HG02938 (cell line): ENCODE measurements around the gene FOXP2.

Source experiments
- ATAC-seq: cut with Tn5 transposase; IDR thresholded peaks from one replicate; pipeline ENCODE4 v1.9.1; 2021; ENCODE audit warnings: mild to moderate bottlenecking, moderate library complexity; ENCODE audit not compliant: unreplicated experiment

FOXP2 gene

DNA sequence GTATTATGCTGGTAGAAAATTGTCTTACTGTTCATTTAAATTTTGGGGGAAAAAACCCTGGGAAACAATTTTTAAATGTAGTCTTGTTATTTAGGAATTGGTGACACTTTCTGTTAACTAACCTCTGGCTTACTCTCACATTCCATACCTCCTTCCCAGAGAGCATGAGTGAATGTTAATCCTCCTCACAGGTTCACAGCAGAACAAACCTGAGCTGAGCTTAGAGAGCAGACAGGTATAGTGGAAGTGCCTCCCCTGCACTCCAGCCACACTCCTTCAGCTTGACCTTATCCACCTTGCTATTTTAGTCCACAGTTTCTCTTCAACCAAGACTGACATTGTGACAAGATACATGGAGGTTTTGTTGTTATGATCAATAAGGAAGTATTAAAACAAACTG is 235.9 kb downstream of the FOXP2 start:
- no peak for ATAC-seq

DNA sequence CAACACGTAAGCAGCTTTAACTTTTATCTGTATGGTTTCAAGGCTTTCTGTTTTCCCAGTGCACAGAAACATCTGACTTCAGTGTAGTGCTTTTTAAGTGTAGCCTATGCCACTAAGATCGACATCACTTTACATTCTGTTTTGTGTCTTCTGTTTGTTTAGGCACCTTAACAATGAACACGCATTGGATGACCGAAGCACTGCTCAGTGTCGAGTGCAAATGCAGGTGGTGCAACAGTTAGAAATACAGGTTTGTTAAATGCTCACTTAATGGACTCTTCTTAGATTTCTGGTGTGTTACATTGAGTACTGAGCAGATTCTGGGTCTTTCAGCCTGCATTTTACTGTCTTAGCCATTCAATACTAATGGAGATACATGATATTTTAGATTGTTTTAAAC is 237.4 kb downstream of the FOXP2 start:
- no peak for ATAC-seq

DNA sequence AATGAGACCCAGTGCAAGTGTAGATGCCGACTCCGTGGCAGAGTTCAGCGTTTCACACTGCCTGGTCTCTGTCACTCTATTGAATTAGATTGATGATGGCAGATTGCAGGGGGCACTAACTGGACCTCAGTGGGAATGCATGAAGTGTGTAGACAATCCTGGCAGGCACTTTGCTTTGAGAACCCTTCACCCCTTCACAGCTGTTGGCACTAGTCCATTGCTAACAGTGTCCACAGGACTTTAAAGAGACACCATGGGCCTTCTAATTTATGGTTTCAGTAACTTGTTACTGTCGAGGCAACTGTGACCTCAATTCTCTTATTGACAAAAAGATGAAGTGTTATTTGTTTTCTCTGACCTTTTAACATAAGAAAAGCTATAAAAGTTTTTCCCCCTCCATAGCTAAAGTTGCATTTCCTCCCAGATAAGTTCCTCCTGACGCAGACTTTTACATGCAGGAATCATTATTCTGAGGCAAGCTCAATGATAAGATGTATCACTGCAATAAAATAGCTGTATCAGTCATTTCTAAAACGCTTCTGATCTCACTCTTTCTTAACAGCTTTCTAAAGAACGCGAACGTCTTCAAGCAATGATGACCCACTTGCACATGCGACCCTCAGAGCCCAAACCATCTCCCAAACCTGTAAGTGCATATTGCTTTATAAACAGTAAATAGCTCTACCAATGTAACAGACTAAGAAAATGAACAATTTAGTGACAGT is 238.9 kb downstream of the FOXP2 start:
- ATAC-seq = no peak

DNA sequence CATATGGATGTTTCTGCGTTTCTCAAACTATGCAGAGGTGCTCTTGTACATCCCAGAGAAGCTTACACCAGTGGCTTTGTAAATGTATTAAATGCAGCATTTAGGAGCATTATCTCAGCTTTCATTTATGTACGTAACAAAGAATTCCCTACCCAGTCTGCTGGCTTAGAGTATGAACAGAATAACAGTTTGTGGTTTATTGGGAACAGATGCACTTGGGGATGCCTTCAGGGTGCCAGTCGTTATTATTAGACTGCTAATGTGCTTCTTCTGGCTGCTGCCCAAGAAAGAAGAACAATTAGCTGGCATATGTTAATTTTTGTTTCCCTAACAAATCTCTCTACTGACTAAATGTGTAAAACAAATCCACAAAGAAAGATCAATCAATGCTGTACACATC is 241.9 kb downstream of the FOXP2 start:
- ATAC-seq = no peak

DNA sequence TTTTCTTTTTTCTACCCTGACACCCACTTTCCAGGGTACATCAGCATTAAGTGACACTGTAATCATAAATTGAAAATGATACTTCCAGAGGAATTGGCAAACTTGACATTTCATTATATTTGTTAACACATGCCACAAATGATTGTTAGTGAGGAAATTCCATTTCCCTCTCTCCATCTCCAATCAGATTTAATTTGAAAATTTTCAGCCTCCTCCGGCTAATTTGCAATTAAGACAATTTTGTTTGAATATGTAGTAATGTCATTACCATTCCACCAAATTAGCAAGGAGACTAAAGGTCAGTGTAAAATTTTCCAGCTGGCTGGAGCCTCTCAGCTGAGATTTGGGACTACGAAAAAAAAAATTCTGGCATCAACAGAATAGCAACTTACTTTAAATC is 242.7 kb downstream of the FOXP2 start:
- no peak for ATAC-seq

DNA sequence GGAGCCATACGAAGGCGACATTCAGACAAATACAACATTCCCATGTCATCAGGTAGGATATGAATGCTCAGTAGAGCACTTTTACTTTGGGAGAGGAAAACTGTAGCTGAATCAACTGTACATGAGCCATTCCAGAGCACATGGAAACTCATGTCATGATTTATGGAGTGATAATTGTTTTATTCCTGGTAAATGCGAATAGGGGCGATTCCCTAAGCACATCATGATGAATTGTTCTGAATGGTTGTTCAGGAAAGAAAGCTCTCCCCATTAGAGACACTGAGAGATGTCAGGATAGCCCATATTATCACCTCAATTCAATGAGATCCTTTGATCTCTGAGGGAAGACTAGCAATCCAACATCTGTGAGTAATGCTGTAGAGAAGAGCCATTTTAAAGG is 243.6 kb downstream of the FOXP2 start:
- no peak for ATAC-seq

DNA sequence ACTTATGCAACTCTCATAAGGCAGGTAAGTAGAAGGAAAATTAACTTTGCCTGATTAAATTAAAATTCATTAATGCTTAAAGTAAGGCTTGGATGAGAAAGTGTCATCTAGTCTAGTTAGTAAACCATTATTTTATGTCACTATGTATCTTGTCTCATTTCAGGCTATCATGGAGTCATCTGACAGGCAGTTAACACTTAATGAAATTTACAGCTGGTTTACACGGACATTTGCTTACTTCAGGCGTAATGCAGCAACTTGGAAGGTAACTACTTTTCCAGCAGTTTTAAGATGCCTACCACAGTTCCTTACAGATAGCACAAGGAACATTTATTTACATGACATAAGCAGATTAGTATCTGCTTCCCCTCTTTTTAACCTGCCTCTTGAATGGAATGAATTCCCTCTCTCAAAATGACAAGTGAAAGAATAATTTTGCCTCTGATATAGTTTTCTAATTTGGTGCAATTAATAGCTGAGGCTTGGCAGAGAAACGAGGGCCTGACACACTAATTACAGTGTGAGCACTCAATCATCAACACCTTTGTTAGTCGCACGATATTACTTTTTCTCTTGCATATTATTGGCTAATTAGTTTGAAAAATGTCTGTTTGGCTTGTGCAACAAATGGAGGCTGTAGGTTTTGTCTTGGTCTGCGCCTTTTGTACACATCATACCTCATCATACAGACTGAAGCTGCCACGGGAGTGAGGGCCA is 245.0 kb downstream of the FOXP2 start:
- ATAC-seq = no peak

DNA sequence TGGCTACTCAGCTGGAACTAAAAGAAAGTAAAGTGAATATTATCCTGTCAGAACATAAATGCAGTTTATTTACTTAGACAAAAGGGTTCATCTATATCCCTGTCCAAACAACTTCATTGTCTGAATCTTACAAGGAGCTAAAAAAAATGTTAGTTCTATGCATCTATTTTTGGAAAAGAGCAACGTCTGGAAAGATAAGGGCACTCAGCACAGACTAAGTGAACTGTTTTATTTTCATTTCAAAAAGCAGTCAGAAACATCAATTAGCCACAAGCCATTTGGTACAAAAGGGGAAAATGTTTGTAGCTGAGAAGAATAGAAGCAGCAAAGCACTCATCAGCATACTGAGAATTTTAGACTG is 245.5 kb downstream of the FOXP2 start:
- no peak for ATAC-seq

DNA sequence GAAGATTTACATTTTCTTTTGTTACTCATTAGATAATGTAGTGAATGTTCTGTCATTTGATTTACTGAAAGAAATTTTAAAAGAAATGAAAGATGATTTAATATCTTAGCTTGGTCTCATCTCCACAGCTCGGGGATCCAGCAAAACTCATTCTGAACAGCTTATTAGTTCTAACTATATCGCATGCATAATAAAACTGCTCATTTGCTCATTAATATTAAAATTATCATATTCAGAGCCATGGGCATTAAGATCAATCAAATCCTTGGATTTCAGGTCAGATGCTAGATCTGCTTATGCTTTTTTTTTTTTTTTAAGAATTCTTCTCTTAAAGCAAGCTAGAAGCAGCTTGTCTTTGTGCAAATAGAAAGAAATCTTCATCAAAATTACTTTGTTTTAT is 246.1 kb downstream of the FOXP2 start:
- ATAC-seq = no peak

DNA sequence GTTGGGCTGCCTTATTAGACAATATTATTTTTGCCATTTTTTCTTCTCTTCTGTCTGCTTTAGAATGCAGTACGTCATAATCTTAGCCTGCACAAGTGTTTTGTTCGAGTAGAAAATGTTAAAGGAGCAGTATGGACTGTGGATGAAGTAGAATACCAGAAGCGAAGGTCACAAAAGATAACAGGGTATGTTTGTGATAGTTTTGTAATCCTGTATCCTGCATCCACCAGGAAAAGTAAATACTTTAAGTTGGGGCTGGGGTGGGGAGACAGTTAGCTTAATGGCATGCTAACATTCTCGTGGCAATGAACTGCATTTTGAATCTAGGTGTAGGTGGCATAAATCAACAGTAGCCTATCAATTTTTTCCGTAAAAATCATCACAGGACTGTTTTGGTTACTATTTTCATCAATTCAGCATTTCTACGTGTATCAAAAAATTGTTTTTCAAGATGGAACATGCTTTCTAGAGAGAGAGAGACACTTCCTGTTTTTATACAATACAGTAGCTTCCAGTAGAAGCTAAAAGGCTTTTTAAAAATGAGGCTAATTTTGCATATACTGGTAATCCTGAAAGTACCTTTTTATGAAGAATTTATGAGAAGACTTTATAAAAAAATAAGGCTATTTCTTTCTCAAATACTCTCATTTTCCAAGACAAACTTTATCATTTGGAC is 247.5 kb downstream of the FOXP2 start:
- ATAC-seq = no peak

DNA sequence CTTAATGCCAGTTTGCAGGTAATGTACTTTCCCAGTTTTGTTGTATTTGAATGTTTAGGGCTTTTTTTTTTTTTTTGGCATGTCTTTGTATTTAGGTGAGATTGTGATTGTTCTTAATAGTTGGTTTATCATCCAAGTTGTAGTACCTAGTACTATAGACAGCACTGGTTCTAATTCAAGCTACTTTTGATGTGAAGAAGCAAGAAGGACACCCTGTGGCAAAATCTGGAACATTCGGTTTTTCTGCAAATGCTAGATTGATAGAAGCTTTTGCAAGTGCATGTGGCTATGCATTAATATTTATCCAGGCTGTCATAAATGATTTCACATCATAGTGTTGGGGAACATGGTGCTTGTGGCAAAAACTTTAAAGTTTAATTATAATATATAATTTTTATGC is 248.9 kb downstream of the FOXP2 start:
- ATAC-seq = no peak

DNA sequence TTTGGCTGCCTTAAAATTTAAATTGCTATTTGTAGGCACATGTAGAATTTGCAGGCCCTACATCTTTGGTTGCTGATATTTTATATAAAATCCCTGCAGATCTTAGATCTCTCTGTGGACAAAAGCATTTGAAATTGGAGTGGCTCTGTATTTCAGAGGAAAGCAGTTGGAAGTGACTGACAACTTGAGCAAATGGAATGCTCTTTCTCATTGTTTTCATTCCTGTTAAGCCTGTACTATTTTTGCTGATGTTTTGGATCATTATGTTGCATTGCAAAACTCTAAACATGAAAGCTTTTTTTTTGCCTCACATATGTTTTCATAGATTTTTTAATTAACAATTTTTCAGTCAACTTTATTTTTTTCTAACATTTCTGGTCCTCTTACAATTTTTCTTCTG is 256.1 kb downstream of the FOXP2 start:
- ATAC-seq = no peak

DNA sequence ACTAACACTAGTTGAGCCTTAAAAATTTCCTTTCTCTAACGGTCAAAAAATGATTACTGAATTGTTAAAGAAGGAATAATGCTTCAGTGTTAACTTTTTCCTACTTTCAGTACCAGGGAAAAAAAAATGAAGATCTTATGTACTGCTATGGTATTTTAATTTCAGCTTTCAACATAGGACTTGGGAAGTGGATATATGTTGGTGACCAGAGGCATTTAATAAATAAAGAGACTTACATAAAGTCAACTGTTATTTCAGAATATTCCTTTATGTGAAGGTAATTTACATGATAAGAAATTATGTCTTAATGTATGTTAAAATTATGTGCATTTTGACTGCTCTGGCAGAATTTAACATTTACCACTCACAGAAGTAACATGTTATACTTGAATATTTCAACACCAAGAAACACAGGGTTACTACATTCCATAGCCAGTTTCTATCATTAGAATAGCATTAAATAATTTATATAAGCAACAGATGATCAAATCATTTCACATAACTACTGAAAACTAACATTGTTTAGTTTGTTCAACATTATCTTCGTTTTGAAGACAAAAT is 257.0 kb downstream of the FOXP2 start:
- no peak for ATAC-seq

DNA sequence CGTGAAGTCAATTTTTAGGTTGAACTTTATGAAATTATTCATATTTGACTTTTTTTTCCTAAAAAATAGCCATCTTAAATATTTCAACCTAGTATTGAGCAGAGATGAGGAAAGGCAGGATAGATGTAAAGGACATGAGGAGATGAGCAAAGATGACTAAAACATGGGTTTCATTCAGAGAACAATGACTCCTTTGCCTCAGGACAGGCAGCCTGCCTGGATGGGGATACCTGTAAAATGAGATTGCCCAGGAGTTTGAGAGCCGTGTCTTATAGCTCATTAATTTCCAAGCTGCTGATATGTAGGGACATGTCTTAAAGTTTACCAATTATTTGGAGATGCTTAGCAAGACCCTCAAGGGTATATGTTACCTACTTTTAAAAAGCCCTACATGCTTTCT is 263.5 kb downstream of the FOXP2 start:
- no peak for ATAC-seq

DNA sequence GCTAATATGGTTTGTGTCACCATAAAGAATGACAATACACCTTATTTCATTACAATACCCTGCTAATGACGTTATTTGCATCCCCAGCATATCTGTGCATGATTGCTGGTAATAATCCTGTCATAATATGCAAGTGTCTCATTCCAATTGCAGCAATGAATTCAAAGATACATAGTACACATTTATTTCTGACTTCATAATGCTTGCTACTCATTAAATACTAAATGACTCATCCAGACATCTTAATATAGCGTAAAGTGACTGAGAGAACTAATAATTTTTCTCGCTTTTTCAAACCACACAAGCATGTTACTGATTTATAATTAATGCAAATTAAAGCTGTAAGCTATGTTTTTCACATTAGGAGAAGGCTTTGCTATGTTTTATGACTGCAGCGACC is 272.6 kb downstream of the FOXP2 start:
- no peak for ATAC-seq

DNA sequence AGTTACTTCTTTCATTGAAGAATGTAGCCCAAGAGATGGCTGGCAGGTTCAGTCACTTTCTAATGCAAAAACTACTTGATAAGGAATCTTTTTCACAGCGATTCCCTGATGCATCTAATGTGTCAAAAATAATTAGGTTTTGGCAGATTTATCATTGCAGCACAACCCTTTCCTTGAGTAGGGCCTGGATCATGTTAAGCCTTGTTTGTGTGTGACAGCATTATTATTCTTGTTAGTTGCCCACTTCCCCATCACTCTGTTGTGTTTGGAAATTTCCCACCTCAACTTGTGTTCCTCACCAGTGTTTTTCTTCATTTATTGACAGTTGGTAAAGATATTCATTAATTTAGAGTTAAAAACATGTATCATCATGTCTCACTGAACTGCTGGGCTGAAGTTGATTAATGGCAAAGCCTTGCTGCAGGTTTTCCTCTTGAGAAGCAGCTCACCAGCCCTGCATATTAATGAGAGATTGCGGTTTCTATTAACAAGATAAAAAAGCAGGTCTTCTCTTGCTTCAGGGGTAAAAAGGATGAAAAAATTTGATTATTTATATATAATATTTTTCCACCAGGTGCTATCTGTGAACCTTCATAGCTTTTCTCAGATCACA is 273.9 kb downstream of the FOXP2 start:
- ATAC-seq = no peak

DNA sequence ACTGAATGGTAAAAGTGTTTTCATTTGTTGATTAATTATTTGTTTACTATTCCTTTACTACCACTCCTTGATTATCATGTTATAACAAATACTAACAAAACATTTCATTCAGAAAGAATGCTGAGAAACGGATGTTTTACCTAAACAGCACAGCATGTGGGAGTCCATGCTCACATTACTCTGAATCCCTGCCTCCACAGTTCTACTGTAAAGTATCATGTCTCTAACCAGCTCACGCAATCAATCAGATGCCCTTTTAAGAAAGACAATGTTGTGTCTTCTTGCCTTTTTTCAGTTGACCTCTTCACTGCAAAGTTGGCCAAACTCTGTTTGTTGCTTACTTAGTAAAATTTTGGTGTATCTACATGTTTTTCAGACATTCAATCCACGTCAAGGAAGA is 274.8 kb downstream of the FOXP2 start:
- no peak for ATAC-seq

DNA sequence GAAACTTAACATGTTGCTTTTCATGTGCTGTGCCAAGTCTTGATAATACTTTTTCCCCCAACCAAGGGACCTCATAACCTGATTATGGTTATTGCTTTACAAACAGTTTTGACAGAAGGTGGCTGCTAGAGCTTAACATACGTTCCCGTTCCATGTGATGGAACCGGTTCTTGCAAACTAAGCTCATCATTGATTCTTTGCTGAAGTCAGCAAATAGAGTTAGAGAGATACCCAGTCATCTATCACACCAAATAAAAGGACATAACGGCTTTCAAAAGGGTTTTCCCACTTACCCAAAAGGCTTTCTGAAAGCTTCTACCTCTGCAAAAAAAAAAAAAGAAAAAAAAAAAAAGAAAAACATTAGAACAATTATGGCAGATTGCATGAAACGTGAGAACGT is 277.0 kb downstream of the FOXP2 start:
- ATAC-seq = no peak

DNA sequence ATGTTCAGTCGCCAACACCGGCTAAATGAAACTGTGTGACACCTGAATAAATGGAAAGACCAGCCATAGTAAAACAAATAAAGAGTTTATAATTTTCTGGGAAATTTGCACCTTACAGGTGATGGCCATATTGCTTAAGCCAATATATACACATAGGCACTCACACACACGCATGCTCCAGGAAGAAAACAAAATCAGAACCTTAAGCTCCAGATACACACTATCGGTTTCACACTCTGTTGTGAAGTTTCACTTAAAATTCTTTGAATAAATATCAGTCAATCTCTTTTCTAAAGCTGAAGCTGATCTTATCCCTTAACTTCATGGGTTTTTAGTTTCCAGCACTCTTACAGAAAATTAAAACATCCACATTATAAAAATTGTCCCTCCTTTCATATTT is 280.6 kb downstream of the FOXP2 start:
- no peak for ATAC-seq

DNA sequence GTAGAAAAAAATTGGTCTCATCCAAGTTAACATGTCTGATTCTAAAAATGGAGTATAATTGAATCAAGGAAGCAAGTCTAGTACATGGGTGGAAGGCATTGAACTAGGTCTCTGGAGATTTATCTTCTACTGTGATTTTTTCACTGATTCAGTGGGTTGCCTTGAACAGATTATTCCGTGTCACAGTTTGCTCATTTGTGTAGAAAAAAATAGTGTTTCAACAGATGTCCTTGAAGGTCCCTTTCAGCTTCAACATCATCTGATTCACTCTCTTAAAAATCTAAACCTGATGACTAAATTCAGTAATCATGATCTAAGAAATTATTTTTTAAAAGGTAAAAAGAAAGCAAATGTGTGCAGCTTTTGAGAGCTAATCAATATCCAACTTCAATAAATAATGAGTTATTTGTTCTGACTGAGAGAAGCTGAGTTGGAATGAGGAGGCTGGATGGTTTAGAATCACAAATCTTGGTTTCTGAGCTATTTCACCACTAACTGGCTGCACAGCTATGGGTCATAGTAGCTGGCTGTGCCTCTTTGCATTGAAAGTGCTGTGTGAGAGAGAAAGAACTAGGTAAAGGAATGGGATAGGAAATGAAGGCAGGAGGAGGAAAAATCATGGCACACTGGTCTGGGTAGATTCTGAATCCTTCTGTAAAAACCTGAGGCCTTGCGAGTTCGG is 285.8 kb downstream of the FOXP2 start:
- ATAC-seq = no peak

DNA sequence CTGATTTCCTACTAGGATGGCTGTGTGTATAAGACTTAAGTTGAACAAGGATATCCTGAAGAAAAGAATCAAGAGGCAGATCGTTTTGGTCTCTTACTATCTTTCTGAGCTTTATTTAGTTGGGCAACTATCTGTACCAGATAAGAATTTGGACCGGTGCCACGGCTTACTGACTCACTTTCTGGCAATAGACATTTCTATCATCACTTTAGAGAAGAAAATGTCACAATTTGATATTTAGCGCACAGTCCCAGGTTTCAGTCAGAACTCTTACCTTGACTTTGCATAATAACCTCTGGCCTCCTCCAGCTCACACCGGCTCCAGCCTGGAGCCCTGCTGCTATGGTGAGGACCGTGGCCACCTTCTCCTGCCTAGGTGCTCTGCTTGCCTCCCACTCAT is 289.1 kb downstream of the FOXP2 start:
- no peak for ATAC-seq
